ENCODE results near the gene CROT.

The CROT gene

GRCh38 chr7:87413029-87413428 is 67.6 kb downstream of the CROT start:
- no peak for DNase-seq
- H3K36me3 ChIP-seq (ENCODE audit: control insufficient read depth, insufficient read depth, low read length), result no peaks in the 10 kb centered on the region
- no peak overlapping the region for H3K4me3 ChIP-seq (ENCODE audit: insufficient read depth, low read depth, low read length, poor library complexity, severe bottlenecking)
- no peaks in the 10 kb centered on the region for H3K27me3 ChIP-seq (replicated peaks; ENCODE audit: control insufficient read depth, insufficient read depth, low read length, poor library complexity, severe bottlenecking)
- no peaks in the 10 kb centered on the region for H3K4me1 ChIP-seq (ENCODE audit: control insufficient read depth, insufficient read depth, low read length, poor library complexity, severe bottlenecking)
- no peak overlapping the region for H3K27ac ChIP-seq (ENCODE audit: insufficient read depth, low read length, poor library complexity, severe bottlenecking)
- no peaks in the 10 kb centered on the region for H3K9me3 ChIP-seq (ENCODE audit: control insufficient read depth, low read length)

- H3K4me3 ChIP-seq (ENCODE audit: insufficient read depth, low read depth, low read length, poor library complexity, severe bottlenecking), result no peak overlapping the region
- H3K27me3 ChIP-seq (replicated peaks; ENCODE audit: control insufficient read depth, insufficient read depth, low read length, poor library complexity, severe bottlenecking), result no peaks in the 10 kb centered on the region
- no peak overlapping the region for H3K27ac ChIP-seq (ENCODE audit: insufficient read depth, low read length, poor library complexity, severe bottlenecking)
- H3K36me3 ChIP-seq (ENCODE audit: control insufficient read depth, insufficient read depth, low read length), result no peaks in the 10 kb centered on the region
- no peak for DNase-seq
- no peaks in the 10 kb centered on the region for H3K4me1 ChIP-seq (ENCODE audit: control insufficient read depth, insufficient read depth, low read length, poor library complexity, severe bottlenecking)
- no peaks in the 10 kb centered on the region for H3K9me3 ChIP-seq (ENCODE audit: control insufficient read depth, low read length)
Measured at GRCh38 chr7:87413951-87414793, 68.7 kb downstream of the CROT start.

- H3K27me3 ChIP-seq (replicated peaks; ENCODE audit: control insufficient read depth, insufficient read depth, low read length, poor library complexity, severe bottlenecking), result no peaks in the 10 kb centered on the region
- H3K4me3 ChIP-seq (ENCODE audit: insufficient read depth, low read depth, low read length, poor library complexity, severe bottlenecking), result no peak overlapping the region
- H3K4me1 ChIP-seq (ENCODE audit: control insufficient read depth, insufficient read depth, low read length, poor library complexity, severe bottlenecking), result no peaks in the 10 kb centered on the region
- no peaks in the 10 kb centered on the region for H3K9me3 ChIP-seq (ENCODE audit: control insufficient read depth, low read length)
- H3K27ac ChIP-seq (ENCODE audit: insufficient read depth, low read length, poor library complexity, severe bottlenecking), result no peak overlapping the region
- H3K36me3 ChIP-seq (ENCODE audit: control insufficient read depth, insufficient read depth, low read length), result no peaks in the 10 kb centered on the region
- no peak for DNase-seq
Measured at GRCh38 chr7:87414794-87415188, 69.3 kb downstream of the CROT start.

- H3K36me3 ChIP-seq (ENCODE audit: control insufficient read depth, insufficient read depth, low read length), result no peaks in the 10 kb centered on the region
- no peak overlapping the region for H3K4me3 ChIP-seq (ENCODE audit: insufficient read depth, low read depth, low read length, poor library complexity, severe bottlenecking)
- H3K4me1 ChIP-seq (ENCODE audit: control insufficient read depth, insufficient read depth, low read length, poor library complexity, severe bottlenecking), result no peaks in the 10 kb centered on the region
- no peaks in the 10 kb centered on the region for H3K9me3 ChIP-seq (ENCODE audit: control insufficient read depth, low read length)
- no peaks in the 10 kb centered on the region for H3K27me3 ChIP-seq (replicated peaks; ENCODE audit: control insufficient read depth, insufficient read depth, low read length, poor library complexity, severe bottlenecking)
- peak; percentile 14 to 58 (median 15) for DNase-seq
- H3K27ac ChIP-seq (ENCODE audit: insufficient read depth, low read length, poor library complexity, severe bottlenecking), result no peak overlapping the region
Measured at GRCh38 chr7:87416682-87417587, 71.5 kb downstream of the CROT start.

GRCh38 chr7:87420173-87420572 is 74.7 kb downstream of the CROT start:
- Histone ChIP-seq H3K36me3 (ENCODE audit: control insufficient read depth, insufficient read depth, low read length) (no peaks in the 10 kb centered on the region), H3K27me3 (replicated peaks; ENCODE audit: control insufficient read depth, insufficient read depth, low read length, poor library complexity, severe bottlenecking) (no peaks in the 10 kb centered on the region), H3K9me3 (ENCODE audit: control insufficient read depth, low read length) (no peaks in the 10 kb centered on the region), H3K4me1 (ENCODE audit: control insufficient read depth, insufficient read depth, low read length, poor library complexity, severe bottlenecking) (no peaks in the 10 kb centered on the region), H3K4me3 (ENCODE audit: insufficient read depth, low read depth, low read length, poor library complexity, severe bottlenecking) (no peak overlapping the region), H3K27ac (ENCODE audit: insufficient read depth, low read length, poor library complexity, severe bottlenecking) (no peak overlapping the region)
- no peak for DNase-seq

GRCh38 chr7:87424075-87424474 is 78.6 kb downstream of the CROT start:
- no peak for DNase-seq
- Histone ChIP-seq H3K9me3 (ENCODE audit: control insufficient read depth, low read length) (no peaks in the 10 kb centered on the region), H3K27ac (ENCODE audit: insufficient read depth, low read length, poor library complexity, severe bottlenecking) (no peak overlapping the region), H3K4me1 (ENCODE audit: control insufficient read depth, insufficient read depth, low read length, poor library complexity, severe bottlenecking) (no peaks in the 10 kb centered on the region), H3K36me3 (ENCODE audit: control insufficient read depth, insufficient read depth, low read length) (no peaks in the 10 kb centered on the region), H3K27me3 (replicated peaks; ENCODE audit: control insufficient read depth, insufficient read depth, low read length, poor library complexity, severe bottlenecking) (no peaks in the 10 kb centered on the region), H3K4me3 (ENCODE audit: insufficient read depth, low read depth, low read length, poor library complexity, severe bottlenecking) (no peak overlapping the region)

GRCh38 chr7:87426160-87426559 is 80.7 kb downstream of the CROT start:
- H3K4me3 ChIP-seq (ENCODE audit: insufficient read depth, low read depth, low read length, poor library complexity, severe bottlenecking), result no peak overlapping the region
- H3K36me3 ChIP-seq (ENCODE audit: control insufficient read depth, insufficient read depth, low read length), result no peaks in the 10 kb centered on the region
- no peak for DNase-seq
- H3K27ac ChIP-seq (ENCODE audit: insufficient read depth, low read length, poor library complexity, severe bottlenecking), result no peak overlapping the region
- no peaks in the 10 kb centered on the region for H3K4me1 ChIP-seq (ENCODE audit: control insufficient read depth, insufficient read depth, low read length, poor library complexity, severe bottlenecking)
- no peaks in the 10 kb centered on the region for H3K9me3 ChIP-seq (ENCODE audit: control insufficient read depth, low read length)
- H3K27me3 ChIP-seq (replicated peaks; ENCODE audit: control insufficient read depth, insufficient read depth, low read length, poor library complexity, severe bottlenecking), result no peaks in the 10 kb centered on the region

- Histone ChIP-seq H3K9me3 (ENCODE audit: control insufficient read depth, low read length) (no peaks in the 10 kb centered on the region), H3K36me3 (ENCODE audit: control insufficient read depth, insufficient read depth, low read length) (no peaks in the 10 kb centered on the region), H3K4me3 (ENCODE audit: insufficient read depth, low read depth, low read length, poor library complexity, severe bottlenecking) (no peak overlapping the region), H3K27ac (ENCODE audit: insufficient read depth, low read length, poor library complexity, severe bottlenecking) (no peak overlapping the region), H3K4me1 (ENCODE audit: control insufficient read depth, insufficient read depth, low read length, poor library complexity, severe bottlenecking) (no peaks in the 10 kb centered on the region), H3K27me3 (replicated peaks; ENCODE audit: control insufficient read depth, insufficient read depth, low read length, poor library complexity, severe bottlenecking) (no peaks in the 10 kb centered on the region)
- no peak for DNase-seq
Measured at GRCh38 chr7:87427288-87427687, 81.8 kb downstream of the CROT start.

GRCh38 chr7:87432536-87432935 is 87.1 kb downstream of the CROT start:
- no peak overlapping the region for H3K4me3 ChIP-seq (ENCODE audit: insufficient read depth, low read depth, low read length, poor library complexity, severe bottlenecking)
- H3K27me3 ChIP-seq (replicated peaks; ENCODE audit: control insufficient read depth, insufficient read depth, low read length, poor library complexity, severe bottlenecking), result no peaks in the 10 kb centered on the region
- no peak for DNase-seq
- H3K27ac ChIP-seq (ENCODE audit: insufficient read depth, low read length, poor library complexity, severe bottlenecking), result no peak overlapping the region
- no peaks in the 10 kb centered on the region for H3K36me3 ChIP-seq (ENCODE audit: control insufficient read depth, insufficient read depth, low read length)
- H3K9me3 ChIP-seq (ENCODE audit: control insufficient read depth, low read length), result no peaks in the 10 kb centered on the region
- H3K4me1 ChIP-seq (ENCODE audit: control insufficient read depth, insufficient read depth, low read length, poor library complexity, severe bottlenecking), result no peaks in the 10 kb centered on the region

GRCh38 chr7:87435546-87435945 is 90.1 kb downstream of the CROT start:
- no peaks in the 10 kb centered on the region for H3K27me3 ChIP-seq (replicated peaks; ENCODE audit: control insufficient read depth, insufficient read depth, low read length, poor library complexity, severe bottlenecking)
- no peaks in the 10 kb centered on the region for H3K36me3 ChIP-seq (ENCODE audit: control insufficient read depth, insufficient read depth, low read length)
- H3K4me1 ChIP-seq (ENCODE audit: control insufficient read depth, insufficient read depth, low read length, poor library complexity, severe bottlenecking), result no peaks in the 10 kb centered on the region
- no peak for DNase-seq
- H3K4me3 ChIP-seq (ENCODE audit: insufficient read depth, low read depth, low read length, poor library complexity, severe bottlenecking), result no peak overlapping the region
- H3K27ac ChIP-seq (ENCODE audit: insufficient read depth, low read length, poor library complexity, severe bottlenecking), result no peak overlapping the region
- H3K9me3 ChIP-seq (ENCODE audit: control insufficient read depth, low read length), result no peaks in the 10 kb centered on the region

All from effector memory CD4-positive, alpha-beta T cell (primary cell).